GM12892 (cell line): Measurements from ENCODE around the gene FREM1.
A peak's percentile ranks its signal among the peaks of the same experiment; 100 is the strongest.

ENCODE experiments used
- DNase-seq: peaks from one replicate; pipeline ENCODE4 v3.0.0; 2011; ENCODE audit not compliant: insufficient read length
- FAIRE-seq: peaks from 2 replicates; lab custom pipeline; 2011; peaks lifted over from hg19 to GRCh38; lab: Jason Lieb, UNC
- POLR2A ChIP-seq: IDR thresholded peaks from 2 replicates; pipeline ENCODE4 v1.6.1; 2011; ENCODE audit warnings: low read depth, low read length, control low read depth
- POLR2AphosphoS5 ChIP-seq: IDR thresholded peaks from 2 replicates; pipeline ENCODE4 v1.6.1; 2011; ENCODE audit warnings: low read depth, low read length, control low read depth
- TAF1 ChIP-seq: IDR thresholded peaks from 2 replicates; pipeline ENCODE4 v1.6.1; 2011; ENCODE audit warnings: low read depth, mild to moderate bottlenecking, control low read depth, low read length, borderline replicate concordance

Gene FREM1

DNA sequence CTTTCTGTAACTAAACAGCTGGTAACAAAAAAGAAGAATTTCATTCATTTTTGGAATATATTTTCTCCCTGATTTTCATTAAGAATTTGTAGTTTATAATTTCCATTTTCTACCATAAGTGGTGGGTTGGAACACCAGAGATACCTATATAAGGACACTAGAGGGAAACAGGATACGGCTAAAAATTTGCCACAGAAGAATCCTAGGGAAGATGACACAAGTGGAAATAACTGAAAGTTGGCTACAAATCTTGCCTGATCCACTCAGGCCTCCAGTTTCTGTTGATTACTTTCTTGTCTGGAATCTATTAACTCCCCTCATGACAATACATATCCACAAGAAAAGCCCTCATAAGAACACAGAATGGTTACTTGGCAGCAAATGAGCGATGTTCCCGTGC is 46.8 kb downstream of the FREM1 start:
- no peak for TF ChIP-seq TAF1
- TF ChIP-seq POLR2AphosphoS5, result no peak
- no peak for TF ChIP-seq POLR2A
- FAIRE-seq (no peak), DNase-seq (no peak)

DNA sequence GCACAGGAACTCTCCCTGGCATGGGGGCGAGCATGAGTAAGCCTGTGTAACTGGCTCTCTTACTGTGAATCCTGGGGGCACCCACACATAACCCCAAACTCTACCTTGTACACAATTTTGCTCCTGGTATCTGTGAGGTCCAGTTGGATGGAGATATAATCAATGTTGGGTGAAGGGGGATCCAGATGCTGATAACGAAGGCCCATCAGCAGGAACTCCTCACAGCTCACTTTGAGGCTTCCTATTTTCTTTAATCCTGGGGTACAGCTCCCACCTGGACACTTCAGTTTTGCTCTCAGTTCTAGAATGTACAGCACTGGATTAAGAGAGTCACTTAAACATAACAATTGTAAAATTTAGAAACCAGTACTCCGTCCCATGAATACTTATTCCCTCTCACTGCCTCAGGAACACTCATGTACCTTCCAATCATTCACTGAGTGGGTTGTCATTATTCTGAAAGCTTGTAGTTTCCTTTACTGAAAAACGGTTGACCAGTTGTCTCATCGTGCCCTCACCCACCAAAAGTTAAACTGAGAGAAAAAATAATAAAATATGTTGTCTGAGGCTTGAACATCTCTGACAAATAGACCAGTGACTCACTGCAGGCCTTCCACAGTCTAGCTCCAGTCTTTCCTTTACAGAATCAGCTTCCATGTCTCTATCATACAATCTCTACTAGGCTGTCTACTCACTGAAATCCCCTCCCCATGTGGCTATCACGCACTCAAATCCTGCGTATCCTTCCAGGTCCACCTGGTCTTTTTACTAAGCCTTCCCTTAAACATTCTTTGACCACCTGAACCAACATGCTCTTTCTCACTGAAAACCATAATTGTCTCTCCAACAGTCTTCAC is 52.6 kb downstream of the FREM1 start:
- TF ChIP-seq POLR2A (no peak), POLR2AphosphoS5 (no peak), TAF1 (no peak)
- FAIRE-seq, result no peak
- DNase-seq, result no peak

DNA sequence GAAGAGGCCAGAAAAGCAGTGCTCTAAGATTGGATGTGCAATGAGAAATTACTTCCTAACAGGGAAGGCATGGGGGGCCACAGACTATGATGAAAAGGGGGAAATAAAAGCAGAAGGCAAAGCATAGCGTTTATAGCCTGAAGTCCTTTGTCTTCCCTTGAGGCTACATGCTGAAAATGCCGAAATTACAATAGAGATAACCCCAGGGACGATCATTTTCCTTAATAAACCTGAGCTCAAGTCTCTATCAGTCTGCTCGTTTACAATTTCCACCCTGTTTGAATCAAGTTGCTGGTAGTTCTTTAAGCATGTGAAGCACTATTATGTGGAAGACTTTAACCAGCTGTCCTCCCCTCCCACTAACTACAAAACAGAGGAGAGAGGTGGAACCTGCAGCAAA is 60.4 kb downstream of the FREM1 start:
- TF ChIP-seq POLR2A, result no peak
- TF ChIP-seq POLR2AphosphoS5, result no peak
- no peak for TF ChIP-seq TAF1
- DNase-seq (no peak), FAIRE-seq (no peak)

DNA sequence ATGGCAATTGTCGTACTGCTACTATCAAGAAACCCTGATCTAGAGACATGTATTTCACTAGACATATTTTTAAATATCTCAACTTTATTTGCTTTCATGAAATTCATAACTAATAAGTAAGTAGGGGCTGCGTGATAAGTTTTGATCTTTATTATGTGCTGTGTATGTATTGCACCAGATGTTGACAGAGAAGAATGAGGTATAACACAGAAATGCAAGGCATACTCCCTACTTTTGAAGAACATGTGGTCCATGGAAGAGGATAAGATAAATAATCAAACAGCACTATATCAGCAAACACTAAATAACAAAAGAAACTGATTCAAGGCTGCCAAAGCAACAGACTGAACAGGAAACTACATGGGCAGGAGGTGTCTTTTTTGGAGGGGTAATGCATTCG is 60.9 kb downstream of the FREM1 start:
- no peak for FAIRE-seq

DNA sequence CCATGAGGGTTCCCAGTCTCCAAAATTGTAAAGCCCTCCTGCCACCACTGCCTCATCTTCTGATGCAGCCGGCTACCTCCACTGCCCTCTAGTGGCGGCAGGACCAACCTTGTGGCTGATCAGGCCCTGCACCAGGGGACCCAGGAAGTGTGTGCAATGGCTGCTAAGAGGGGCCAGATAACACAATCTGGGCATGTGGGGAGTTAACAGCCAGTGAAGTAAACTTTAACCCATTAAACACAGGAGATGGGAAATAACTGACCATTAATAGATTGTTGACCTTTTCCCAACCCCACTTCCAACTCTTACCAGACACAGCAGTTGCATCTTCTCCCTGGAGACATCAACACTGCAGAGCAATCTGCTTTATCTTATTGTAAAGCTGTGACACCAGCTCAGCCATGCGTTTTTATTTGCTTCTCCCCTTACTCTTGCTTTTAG is 63.3 kb downstream of the FREM1 start:
- TF ChIP-seq POLR2AphosphoS5 (no peak), TAF1 (no peak), POLR2A (no peak)

More for the DNA sequence above, 60.9 kb downstream of the FREM1 start:
- DNase-seq, result no peak
- no peak for TF ChIP-seq POLR2AphosphoS5
- no peak for TF ChIP-seq TAF1
- TF ChIP-seq POLR2A, result no peak

DNA sequence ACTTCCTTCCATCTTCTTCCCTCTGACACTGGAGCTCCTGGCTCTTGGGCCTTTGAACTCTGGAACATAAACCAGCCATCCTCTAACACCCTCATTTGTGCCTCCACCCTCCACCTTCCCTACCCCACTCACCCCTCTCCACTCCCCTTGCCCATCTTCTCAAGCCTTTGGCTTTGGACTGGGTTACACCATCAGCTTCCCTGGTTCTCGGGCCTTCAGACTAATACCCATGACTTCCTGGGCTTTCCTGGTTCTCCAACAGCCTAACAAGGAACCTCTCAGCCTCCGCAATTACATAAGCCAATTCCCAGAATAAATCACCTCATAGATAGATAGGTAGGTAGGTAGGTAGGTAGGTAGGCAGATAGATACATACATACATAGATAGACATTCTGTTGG is 67.1 kb downstream of the FREM1 start:
- no peak for FAIRE-seq
- DNase-seq, result no peak
- TF ChIP-seq TAF1 (no peak), POLR2A (no peak)

More for the DNA sequence above, 63.3 kb downstream of the FREM1 start:
- FAIRE-seq (no peak), DNase-seq (peak; percentile 37)

DNA sequence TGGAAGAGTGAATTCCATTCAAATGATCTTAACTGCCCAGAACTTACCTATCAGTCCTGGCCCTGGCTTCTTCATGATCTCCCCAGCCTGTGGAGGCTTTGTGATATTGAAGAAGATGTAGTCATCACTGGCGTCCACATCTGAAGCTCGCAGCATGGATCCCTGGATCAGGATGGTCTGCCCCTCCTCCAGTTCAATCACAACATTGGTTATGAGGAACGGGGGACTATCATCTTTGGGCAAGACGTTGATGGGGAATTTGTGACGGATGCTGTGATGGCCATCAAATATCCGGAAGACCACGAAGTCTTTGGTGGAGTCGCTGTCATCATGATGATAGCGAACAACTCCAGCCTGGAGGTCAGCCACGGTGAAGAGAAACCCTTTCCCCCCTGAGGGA is 68.0 kb downstream of the FREM1 start:
- FAIRE-seq (no peak), DNase-seq (no peak)
- TF ChIP-seq POLR2AphosphoS5, result no peak
- no peak for TF ChIP-seq POLR2A
- TF ChIP-seq TAF1, result no peak

DNA sequence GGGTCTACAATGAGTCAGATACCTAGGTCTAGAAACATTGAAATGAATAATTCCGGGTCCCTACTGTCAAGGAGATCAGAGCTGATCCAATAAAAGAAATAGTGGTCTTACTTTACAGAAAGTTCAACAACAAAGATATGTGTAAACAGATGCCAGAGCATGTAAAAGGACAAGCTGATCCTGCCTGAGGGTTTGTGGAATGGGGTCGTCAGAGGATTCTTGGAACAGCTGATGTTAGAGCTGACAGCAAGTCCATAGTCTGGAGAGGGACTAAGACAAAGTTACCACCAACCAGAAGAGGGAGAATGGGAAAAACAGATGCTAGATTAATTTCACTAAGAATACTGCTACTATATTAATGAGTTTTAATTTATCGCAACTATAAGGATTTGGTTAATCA is 71.5 kb downstream of the FREM1 start:
- DNase-seq, result no peak
- no peak for FAIRE-seq
- TF ChIP-seq POLR2AphosphoS5 (no peak), POLR2A (no peak), TAF1 (no peak)

DNA sequence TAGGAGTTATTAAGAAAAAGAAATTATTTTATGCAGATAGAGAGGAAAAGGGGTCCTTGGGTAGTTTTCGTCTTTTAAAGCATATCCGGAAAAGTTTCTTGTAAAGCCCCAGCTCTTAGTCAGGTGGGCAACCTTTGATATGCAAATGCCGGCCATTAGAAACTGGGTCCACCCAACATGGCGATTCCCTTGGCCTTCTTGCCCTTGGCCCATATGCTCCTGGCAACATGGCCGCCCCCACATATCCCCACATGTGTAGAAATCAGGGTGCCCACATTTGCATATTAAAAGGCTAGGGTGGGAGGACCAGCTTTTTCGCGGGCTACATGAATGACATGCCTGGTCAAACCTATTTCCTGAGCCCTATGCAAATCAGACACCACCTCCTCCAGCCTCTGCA is 73.3 kb downstream of the FREM1 start:
- no peak for DNase-seq
- FAIRE-seq, result no peak
- no peak for TF ChIP-seq POLR2A
- no peak for TF ChIP-seq TAF1
- no peak for TF ChIP-seq POLR2AphosphoS5

DNA sequence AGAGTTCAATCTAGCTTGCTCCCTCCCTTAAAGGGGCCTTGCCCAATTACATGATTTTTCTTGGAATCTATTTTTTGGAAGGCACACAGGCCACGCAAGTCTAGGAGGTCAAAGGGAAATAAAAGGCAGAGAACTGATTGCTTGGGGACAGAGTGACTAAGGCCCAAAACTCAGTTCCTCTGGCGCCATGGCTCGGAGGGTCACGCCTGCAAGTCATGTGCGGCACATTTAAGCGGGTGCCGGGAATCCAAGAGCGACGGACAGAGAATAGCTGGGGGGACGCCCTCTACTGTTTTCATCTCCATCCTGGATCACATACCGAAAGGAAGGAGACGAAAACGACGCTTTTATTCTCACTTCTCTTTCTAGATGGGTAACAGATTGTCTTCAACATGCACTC is 78.6 kb downstream of the FREM1 start:
- TF ChIP-seq TAF1 (no peak), POLR2A (no peak), POLR2AphosphoS5 (no peak)
- FAIRE-seq (no peak), DNase-seq (no peak)

DNA sequence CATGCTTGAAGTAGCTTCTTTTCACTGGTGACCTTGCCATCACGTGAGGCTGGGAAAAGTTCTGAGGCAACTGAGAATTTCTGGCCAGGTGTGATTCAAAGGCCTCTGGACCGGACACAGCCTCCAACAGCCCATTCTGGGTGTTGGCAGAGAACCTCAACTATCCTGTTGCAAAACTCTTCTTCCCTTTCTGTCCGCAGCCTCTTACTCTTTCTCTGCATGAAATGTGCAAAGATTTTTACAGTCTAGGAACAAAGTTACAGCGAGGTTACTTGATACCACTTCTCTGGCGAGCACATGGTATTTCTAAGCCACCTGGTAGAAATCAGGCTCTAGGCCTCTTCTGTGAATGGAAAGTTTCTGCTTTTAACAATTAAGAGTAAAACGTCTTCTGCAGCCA is 79.2 kb downstream of the FREM1 start:
- no peak for DNase-seq
- TF ChIP-seq TAF1 (no peak), POLR2AphosphoS5 (no peak), POLR2A (no peak)
- no peak for FAIRE-seq

DNA sequence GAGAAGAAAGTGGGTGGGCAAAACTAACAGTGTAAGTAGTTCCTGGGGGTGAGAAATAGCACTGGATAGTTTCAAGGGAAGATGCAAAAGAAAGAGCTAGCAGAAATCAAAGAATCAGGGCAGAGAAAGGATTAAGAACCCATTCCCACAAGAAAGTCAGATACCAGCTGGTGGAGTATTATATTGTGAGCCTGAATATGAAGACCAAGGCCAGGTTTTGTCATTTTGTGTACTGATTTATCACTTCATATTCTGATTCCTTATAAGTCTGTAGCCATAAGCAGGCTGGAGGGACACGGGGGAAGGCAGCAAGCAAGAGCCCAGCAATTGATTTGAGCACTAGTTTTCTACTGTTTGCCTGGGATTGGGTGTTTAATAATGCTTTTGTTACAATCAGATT is 80.2 kb downstream of the FREM1 start:
- FAIRE-seq (no peak), DNase-seq (no peak)
- TF ChIP-seq POLR2A, result no peak
- no peak for TF ChIP-seq TAF1
- TF ChIP-seq POLR2AphosphoS5, result no peak
